NCI-H460 (cell line): ENCODE data around the gene MLXIPL. TPM values are rescaled to one million over a fixed set of nuclear protein-coding genes. Genes with fewer than 3 reads are reported as not detected.
"Not testable (repeated sequence)": the region's sequence is repeated elsewhere in the genome, so short reads cannot be mapped to it uniquely, and the experiment has no call there.

ENCODE experiments used
- DNase-seq: peaks from one replicate; pipeline ENCODE4 v3.0.0-alpha.2; 2016; ENCODE audit warnings: low read depth; ENCODE audit errors: extremely low read depth
- total RNA-seq: library from RNA; depleted of rRNA; stranded (reverse); fragments of >200 nt; shearing (Covaris generic); gene quantifications from 2 replicates; pipeline ENCODE4 v1.2.3, GENCODE V29; 2014; rRNA removed

The MLXIPL gene
- total RNA-seq, 1 experiment from 2014 or later: 1.6 TPM

- DNase-seq: peak; percentile 91
These were observed 67.3 kb downstream of the MLXIPL start for GRCh38 chr7:73557108-73557396.

DNA sequence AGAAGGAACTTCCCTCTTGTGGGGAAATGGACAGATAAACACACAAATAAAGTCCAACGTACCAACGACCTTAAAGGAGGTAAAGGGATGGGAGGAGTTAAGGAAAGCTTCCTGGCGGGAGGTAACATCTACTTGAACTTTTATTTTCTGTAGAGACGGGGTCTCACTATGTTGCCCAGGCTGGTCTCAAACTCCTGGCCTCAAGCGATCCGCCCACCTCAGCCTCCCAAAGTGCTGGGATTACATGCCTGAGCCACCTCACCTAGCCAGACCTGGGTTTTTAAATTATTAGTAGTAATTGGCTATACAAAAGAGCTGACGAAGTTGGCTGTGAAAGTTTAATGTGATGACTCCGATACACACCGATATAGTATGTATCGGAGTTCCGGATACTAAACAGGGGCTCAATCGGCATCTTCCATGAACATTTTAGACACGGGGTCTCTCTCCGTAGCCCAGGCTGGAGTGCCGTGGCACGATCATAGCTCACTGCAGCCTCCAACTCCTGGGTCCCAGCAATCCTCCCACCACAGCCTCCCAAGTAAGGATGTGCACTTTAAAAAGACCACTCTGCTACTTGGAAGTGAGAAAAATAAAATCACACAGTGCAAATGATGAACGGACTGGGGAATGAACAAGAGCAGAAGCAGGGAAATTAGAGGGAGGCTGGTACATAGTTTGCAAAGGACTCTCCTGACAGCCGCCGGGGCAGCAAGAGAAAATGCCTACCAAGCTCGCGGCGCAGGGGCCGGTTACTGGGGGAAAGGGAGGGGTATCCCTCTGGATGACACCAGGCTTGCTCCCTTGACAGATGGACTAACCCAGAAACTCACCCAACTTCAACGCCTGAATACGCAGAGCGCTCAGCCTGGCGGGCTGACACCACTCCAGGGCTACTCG, 67.9 kb downstream of the MLXIPL start:
- DNase-seq: no peak

- no peak for DNase-seq
These were observed 68.8 kb downstream of the MLXIPL start for GRCh38 chr7:73555411-73555982.

- DNase-seq: not testable (repeated sequence)
These were observed 74.2 kb downstream of the MLXIPL start for GRCh38 chr7:73550093-73550492.

- DNase-seq: no peak
These were observed 75.1 kb downstream of the MLXIPL start for GRCh38 chr7:73549176-73549575.

- DNase-seq: no peak
These were observed 76.5 kb downstream of the MLXIPL start for GRCh38 chr7:73547841-73548240.

DNA sequence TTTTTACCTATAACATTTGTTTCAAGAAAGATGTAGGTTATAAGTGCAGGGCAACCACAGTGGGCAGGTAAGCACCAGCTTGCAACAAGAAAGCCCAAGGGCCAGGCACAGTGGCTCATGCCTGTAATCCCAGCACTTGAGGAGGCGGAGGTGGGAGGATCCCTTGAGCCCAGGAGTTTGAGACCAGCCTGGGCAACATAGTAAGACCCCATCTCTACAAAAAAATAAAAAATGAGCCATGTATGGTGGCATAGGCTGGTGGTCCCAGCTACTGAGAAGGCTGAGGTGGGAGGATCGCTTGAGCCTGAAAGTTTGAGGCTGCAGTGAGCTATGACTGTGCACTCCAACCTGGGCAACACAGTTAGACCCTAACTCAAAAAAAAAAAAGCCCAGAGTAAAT, 79.6 kb downstream of the MLXIPL start:
- no peak for DNase-seq

Other genes with a start within 250 kb of the MLXIPL start
- 5.0 and 5.7 TPM in 2 replicates for gene FZD9, start 190.7 kb downstream of the MLXIPL start, total RNA-seq
- gene BAZ1B, start 102.2 kb downstream of the MLXIPL start, total RNA-seq: 72.0 and 81.9 TPM in 2 replicates
- 34.0 and 39.2 TPM in 2 replicates for gene BCL7B, start 66.8 kb downstream of the MLXIPL start, total RNA-seq
- 70.5 and 76.4 TPM in 2 replicates for gene TBL2, start 45.9 kb downstream of the MLXIPL start, total RNA-seq
- gene VPS37D, start 43.3 kb upstream of the MLXIPL start, total RNA-seq: 3.6 and 5.4 TPM in 2 replicates
- 2.8 and 3.5 TPM in 2 replicates for gene DNAJC30, start 58.9 kb upstream of the MLXIPL start, total RNA-seq
- 187 and 231 TPM in 2 replicates for gene BUD23, start 59.1 kb upstream of the MLXIPL start, total RNA-seq
- gene STX1A, start 95.1 kb upstream of the MLXIPL start, total RNA-seq: 63.4 and 66.3 TPM in 2 replicates
- 9.6 and 10.7 TPM in 2 replicates for gene ABHD11, start 114.3 kb upstream of the MLXIPL start, total RNA-seq
- gene CLDN3, start 145.7 kb upstream of the MLXIPL start, total RNA-seq: 1.0 and 1.7 TPM in 2 replicates
- gene CLDN4, start 206.5 kb upstream of the MLXIPL start, total RNA-seq: 24.9 and 25.3 TPM in 2 replicates
- gene METTL27, start 218.0 kb upstream of the MLXIPL start, total RNA-seq: 4.3 and 5.1 TPM in 2 replicates
- gene TMEM270, start 236.6 kb upstream of the MLXIPL start, total RNA-seq: 0.55 TPM in 1 of 2 replicates, not detected in the other